Measurements from ENCODE around the gene ZRANB3. TPM values are rescaled to one million over a fixed set of nuclear protein-coding genes. Genes with fewer than 3 reads are reported as not detected.

The ZRANB3 gene
- total and polyA plus RNA-seq, 2 experiments from 2014 or later = 10.5 to 16.8 TPM

DNA sequence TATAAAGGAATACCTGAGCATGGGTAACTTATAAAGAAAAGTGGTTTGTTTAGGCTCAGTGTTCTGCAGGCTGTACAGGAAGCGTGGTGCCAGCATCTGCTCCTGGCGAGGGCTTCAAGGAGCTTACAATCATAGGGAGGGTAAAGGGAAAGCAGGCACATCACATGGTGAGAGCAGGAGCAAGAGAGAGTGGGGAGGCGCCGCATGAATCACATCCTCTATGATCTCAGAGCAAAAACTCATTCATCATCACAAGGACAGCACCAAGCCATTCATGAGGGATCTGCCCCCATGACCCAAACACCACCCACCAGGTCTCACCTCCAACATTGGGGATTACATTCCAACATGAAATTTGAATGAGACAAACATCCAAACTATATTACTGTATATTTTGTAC is 32.8 kb upstream of the ZRANB3 start:
- peaks cover 5% of the 10 kb centered on the region; the same call in 2 of the 3 replicates for H3K4me1 Mint-ChIP-seq
- H3K4me1 ChIP-seq (ENCODE audit: insufficient read depth) = 0 out of 2 replicates have a peak, but pooled peaks cover 4% of the 10 kb centered on the region
- H3K27me3 ChIP-seq (ENCODE audit: insufficient read depth) = no peaks in the 10 kb centered on the region
- H4K20me1 ChIP-seq (replicated peaks; ENCODE audit: insufficient read depth) = peaks cover 18% of the 10 kb centered on the region; the same call in 1 of the 2 replicates
- no peak overlapping the region for H3K27ac Mint-ChIP-seq
- TF ChIP-seq EZH2phosphoT487 (IDR thresholded peaks at IDR 0.05; ENCODE audit: unreplicated experiment) (no peak), EZH2 (IDR thresholded peaks at IDR 0.05; ENCODE audit: low read depth, unreplicated experiment) (no peak), CREB1 (CRISPR knock-in tag; IDR thresholded peaks at IDR 0.05; ENCODE audit: low read depth) (no peak), STAT1 (IDR thresholded peaks at IDR 0.05; ENCODE audit: unreplicated experiment) (no peak)
- TF ChIP-seq, protein P1, sequence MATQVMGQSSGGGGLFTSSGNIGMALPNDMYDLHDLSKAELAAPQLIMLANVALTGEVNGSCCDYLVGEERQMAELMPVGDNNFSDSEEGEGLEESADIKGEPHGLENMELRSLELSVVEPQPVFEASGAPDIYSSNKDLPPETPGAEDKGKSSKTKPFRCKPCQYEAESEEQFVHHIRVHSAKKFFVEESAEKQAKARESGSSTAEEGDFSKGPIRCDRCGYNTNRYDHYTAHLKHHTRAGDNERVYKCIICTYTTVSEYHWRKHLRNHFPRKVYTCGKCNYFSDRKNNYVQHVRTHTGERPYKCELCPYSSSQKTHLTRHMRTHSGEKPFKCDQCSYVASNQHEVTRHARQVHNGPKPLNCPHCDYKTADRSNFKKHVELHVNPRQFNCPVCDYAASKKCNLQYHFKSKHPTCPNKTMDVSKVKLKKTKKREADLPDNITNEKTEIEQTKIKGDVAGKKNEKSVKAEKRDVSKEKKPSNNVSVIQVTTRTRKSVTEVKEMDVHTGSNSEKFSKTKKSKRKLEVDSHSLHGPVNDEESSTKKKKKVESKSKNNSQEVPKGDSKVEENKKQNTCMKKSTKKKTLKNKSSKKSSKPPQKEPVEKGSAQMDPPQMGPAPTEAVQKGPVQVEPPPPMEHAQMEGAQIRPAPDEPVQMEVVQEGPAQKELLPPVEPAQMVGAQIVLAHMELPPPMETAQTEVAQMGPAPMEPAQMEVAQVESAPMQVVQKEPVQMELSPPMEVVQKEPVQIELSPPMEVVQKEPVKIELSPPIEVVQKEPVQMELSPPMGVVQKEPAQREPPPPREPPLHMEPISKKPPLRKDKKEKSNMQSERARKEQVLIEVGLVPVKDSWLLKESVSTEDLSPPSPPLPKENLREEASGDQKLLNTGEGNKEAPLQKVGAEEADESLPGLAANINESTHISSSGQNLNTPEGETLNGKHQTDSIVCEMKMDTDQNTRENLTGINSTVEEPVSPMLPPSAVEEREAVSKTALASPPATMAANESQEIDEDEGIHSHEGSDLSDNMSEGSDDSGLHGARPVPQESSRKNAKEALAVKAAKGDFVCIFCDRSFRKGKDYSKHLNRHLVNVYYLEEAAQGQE (IDR thresholded peaks at IDR 0.05; ENCODE audit: unreplicated experiment) = no peak
- TF ChIP-seq, protein P2, sequence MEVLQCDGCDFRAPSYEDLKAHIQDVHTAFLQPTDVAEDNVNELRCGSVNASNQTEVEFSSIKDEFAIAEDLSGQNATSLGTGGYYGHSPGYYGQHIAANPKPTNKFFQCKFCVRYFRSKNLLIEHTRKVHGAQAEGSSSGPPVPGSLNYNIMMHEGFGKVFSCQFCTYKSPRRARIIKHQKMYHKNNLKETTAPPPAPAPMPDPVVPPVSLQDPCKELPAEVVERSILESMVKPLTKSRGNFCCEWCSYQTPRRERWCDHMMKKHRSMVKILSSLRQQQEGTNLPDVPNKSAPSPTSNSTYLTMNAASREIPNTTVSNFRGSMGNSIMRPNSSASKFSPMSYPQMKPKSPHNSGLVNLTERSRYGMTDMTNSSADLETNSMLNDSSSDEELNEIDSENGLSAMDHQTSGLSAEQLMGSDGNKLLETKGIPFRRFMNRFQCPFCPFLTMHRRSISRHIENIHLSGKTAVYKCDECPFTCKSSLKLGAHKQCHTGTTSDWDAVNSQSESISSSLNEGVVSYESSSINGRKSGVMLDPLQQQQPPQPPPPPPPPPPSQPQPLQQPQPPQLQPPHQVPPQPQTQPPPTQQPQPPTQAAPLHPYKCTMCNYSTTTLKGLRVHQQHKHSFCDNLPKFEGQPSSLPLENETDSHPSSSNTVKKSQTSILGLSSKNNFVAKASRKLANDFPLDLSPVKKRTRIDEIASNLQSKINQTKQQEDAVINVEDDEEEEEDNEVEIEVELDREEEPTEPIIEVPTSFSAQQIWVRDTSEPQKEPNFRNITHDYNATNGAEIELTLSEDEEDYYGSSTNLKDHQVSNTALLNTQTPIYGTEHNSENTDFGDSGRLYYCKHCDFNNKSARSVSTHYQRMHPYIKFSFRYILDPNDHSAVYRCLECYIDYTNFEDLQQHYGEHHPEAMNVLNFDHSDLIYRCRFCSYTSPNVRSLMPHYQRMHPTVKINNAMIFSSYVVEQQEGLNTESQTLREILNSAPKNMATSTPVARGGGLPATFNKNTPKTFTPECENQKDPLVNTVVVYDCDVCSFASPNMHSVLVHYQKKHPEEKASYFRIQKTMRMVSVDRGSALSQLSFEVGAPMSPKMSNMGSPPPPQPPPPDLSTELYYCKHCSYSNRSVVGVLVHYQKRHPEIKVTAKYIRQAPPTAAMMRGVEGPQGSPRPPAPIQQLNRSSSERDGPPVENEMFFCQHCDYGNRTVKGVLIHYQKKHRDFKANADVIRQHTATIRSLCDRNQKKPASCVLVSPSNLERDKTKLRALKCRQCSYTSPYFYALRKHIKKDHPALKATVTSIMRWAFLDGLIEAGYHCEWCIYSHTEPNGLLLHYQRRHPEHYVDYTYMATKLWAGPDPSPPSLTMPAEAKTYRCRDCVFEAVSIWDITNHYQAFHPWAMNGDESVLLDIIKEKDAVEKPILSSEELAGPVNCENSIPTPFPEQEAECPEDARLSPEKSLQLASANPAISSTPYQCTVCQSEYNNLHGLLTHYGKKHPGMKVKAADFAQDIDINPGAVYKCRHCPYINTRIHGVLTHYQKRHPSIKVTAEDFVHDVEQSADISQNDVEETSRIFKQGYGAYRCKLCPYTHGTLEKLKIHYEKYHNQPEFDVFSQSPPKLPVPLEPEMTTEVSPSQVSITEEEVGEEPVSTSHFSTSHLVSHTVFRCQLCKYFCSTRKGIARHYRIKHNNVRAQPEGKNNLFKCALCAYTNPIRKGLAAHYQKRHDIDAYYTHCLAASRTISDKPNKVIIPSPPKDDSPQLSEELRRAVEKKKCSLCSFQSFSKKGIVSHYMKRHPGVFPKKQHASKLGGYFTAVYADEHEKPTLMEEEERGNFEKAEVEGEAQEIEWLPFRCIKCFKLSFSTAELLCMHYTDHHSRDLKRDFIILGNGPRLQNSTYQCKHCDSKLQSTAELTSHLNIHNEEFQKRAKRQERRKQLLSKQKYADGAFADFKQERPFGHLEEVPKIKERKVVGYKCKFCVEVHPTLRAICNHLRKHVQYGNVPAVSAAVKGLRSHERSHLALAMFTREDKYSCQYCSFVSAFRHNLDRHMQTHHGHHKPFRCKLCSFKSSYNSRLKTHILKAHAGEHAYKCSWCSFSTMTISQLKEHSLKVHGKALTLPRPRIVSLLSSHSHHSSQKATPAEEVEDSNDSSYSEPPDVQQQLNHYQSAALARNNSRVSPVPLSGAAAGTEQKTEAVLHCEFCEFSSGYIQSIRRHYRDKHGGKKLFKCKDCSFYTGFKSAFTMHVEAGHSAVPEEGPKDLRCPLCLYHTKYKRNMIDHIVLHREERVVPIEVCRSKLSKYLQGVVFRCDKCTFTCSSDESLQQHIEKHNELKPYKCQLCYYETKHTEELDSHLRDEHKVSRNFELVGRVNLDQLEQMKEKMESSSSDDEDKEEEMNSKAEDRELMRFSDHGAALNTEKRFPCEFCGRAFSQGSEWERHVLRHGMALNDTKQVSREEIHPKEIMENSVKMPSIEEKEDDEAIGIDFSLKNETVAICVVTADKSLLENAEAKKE (CRISPR knock-in tag; IDR thresholded peaks at IDR 0.05) = no peak
- peaks cover 98% of the 10 kb centered on the region for H3K79me2 ChIP-seq (replicated peaks; ENCODE audit: insufficient read depth)
- DNase-seq (ENCODE audit: low spot score) = no peak
- no peaks in the 10 kb centered on the region for H3K9me3 Mint-ChIP-seq
- peaks cover 3% of the 10 kb centered on the region for H3K27me3 Mint-ChIP-seq (ENCODE audit: insufficient read depth, low read depth, poor library complexity)
- no peak for ATAC-seq
- H2AFZ ChIP-seq = no peak overlapping the region
- no peak overlapping the region for H3K4me3 ChIP-seq
- H3K36me3 ChIP-seq (ENCODE audit: insufficient read depth) = no peaks in the 10 kb centered on the region
- no peaks in the 10 kb centered on the region for H3F3A ChIP-seq (replicated peaks; ENCODE audit: low read depth)
- H3K4me3 Mint-ChIP-seq = no peak overlapping the region
- no peak overlapping the region for H3K27ac ChIP-seq (ENCODE audit: low read depth)
- H3K36me3 Mint-ChIP-seq (ENCODE audit: low read depth) = peaks cover 2% of the 10 kb centered on the region; the same call in 1 of the 3 replicates
- no peak overlapping the region for H3K4me2 ChIP-seq
- H3K9me2 ChIP-seq (ENCODE audit: insufficient read depth) = no peaks in the 10 kb centered on the region

Data from GM23338 (cell line).